A549 (cell line): ENCODE data around the gene RALA. TPM values are rescaled to one million over a fixed set of nuclear protein-coding genes. Genes with fewer than 3 reads are reported as not detected.

ENCODE experiments used
- ATAC-seq, 2 experiments: fragments of 200-7000 bp in 1 of 2; fragments of >200 bp in 1 of 2; cut with Nextera tagmentation in 1 of 2; cut with Tn5 transposase in 1 of 2; 3 replicates each; pipeline versions ENCODE4 v1.8.0 to v1.9.1; 2018 to 2020; ENCODE audit warnings: mild to moderate bottlenecking in 1 of 2, moderate library complexity in 1 of 2
- CTCF ChIA-PET: fragments of 300-600 bp; sonication (Branson Sonifier 250); formaldehyde crosslinking; extraction: SDS; loops from one replicate; lab custom pipeline; 2021; ENCODE audit warnings: antibody characterized with exemption, inconsistent platforms; lab: Yijun Ruan, JAX
- POLR2A ChIA-PET: fragments of 350-600 bp; formaldehyde crosslinking; extraction: SDS; loops from one replicate; lab custom pipeline; 2021; ENCODE audit warnings: antibody characterized with exemption, inconsistent platforms; lab: Yijun Ruan, JAX
- DNase-seq, 2 experiments: peaks; one replicate each; pipeline versions ENCODE4 v3.0.0 to v3.0.0-alpha.2; 2011 to 2016; ENCODE audit warnings: low read depth in 1 of 2, low spot score in 1 of 2
- FAIRE-seq: peaks from 2 replicates; lab custom pipeline; 2011; peaks lifted over from hg19 to GRCh38; lab: Jason Lieb, UNC
- H3K27ac ChIP-seq, 2 experiments: fragments of >200 bp; sonication (Bioruptor Twin); formaldehyde crosslinking; 3 replicates each; pipeline ENCODE4 v1.5.1; 2016 to 2017
- H3K4me1 ChIP-seq: fragments of >200 bp; sonication (Bioruptor Twin); formaldehyde crosslinking; 3 replicates; pipeline ENCODE4 v1.6.1; 2016
- H3K4me2 ChIP-seq: fragments of >200 bp; sonication (Bioruptor Twin); formaldehyde crosslinking; 3 replicates; pipeline ENCODE4 v1.6.1; 2016
- H3K4me3 ChIP-seq: fragments of >200 bp; sonication (Bioruptor Twin); formaldehyde crosslinking; 3 replicates; pipeline ENCODE4 v1.5.1; 2016
- H3K9me3 ChIP-seq: fragments of >200 bp; sonication (Bioruptor Twin); formaldehyde crosslinking; 3 replicates; pipeline ENCODE4 v1.6.1; 2016
- CBX8 ChIP-seq: fragments of 200-600 bp; sonication (generic); IDR thresholded peaks from 2 replicates; pipeline ENCODE4 v1.6.1; 2016
- CEBPB ChIP-seq, 2 experiments: fragments of >200 bp in 1 of 2; sonication (Bioruptor Twin) in 1 of 2; formaldehyde crosslinking in 1 of 2; IDR thresholded peaks; 2 replicates each; pipeline ENCODE4 v1.6.1; 2012 to 2016
- CHD2 ChIP-seq: fragments of 150-350 bp; IDR thresholded peaks from 2 replicates; pipeline ENCODE4 v1.6.1; 2014; ENCODE audit warnings: low read length; ENCODE audit not compliant: partially characterized antibody
- E2F6 ChIP-seq: IDR thresholded peaks from 2 replicates; pipeline ENCODE4 v1.6.1; 2012; ENCODE audit warnings: low read depth, borderline replicate concordance
- ELK1 ChIP-seq: fragments of 150-350 bp; IDR thresholded peaks from 2 replicates; pipeline ENCODE4 v1.6.1; 2014; ENCODE audit warnings: low read depth, mild to moderate bottlenecking, low read length
- EP300 ChIP-seq, 2 experiments: fragments of >200 bp; sonication (Bioruptor Twin); formaldehyde crosslinking; IDR thresholded peaks; 2 replicates in 1 of 2; 3 replicates in 1 of 2; pipeline ENCODE4 v1.6.1; 2016 to 2017
- ESRRA ChIP-seq: fragments of 150-350 bp; IDR thresholded peaks from 2 replicates; pipeline ENCODE4 v1.6.1; 2014; ENCODE audit warnings: mild to moderate bottlenecking, low read length, borderline replicate concordance
- GATA3 ChIP-seq: IDR thresholded peaks from 2 replicates; pipeline ENCODE4 v1.6.1; 2012; ENCODE audit warnings: borderline replicate concordance
- HDAC2 ChIP-seq: fragments of 200-600 bp; sonication (generic); IDR thresholded peaks from 2 replicates; pipeline ENCODE4 v1.6.1; 2016
- HES2 ChIP-seq: fragments of >200 bp; sonication (Bioruptor Twin); formaldehyde crosslinking; IDR thresholded peaks from 2 replicates; pipeline ENCODE4 v1.6.1; 2016
- HEYL ChIP-seq: fragments of 250-450 bp; sonication (Bioruptor Pico); IDR thresholded peaks from 2 replicates; pipeline ENCODE4 v1.8.0; 2021; ENCODE audit warnings: mild to moderate bottlenecking, moderate library complexity
- HOXA7 ChIP-seq: fragments of 250-450 bp; sonication (Bioruptor Pico); IDR thresholded peaks from 2 replicates; pipeline ENCODE4 v1.5.0; 2020; ENCODE audit warnings: mild to moderate bottlenecking, moderate library complexity
- HOXB5 ChIP-seq: fragments of 250-450 bp; sonication (Bioruptor Pico); IDR thresholded peaks from 2 replicates; pipeline ENCODE4 v1.5.0; 2020; ENCODE audit warnings: mild to moderate bottlenecking, moderate library complexity
- MAX ChIP-seq: IDR thresholded peaks from 2 replicates; pipeline ENCODE4 v1.6.1; 2012
- MAZ ChIP-seq: fragments of 150-350 bp; IDR thresholded peaks from 2 replicates; pipeline ENCODE4 v1.6.1; 2014; ENCODE audit warnings: antibody characterized with exemption, low read depth, low read length, borderline replicate concordance
- MYC ChIP-seq: IDR thresholded peaks from 2 replicates; pipeline ENCODE4 v1.6.1; 2012; ENCODE audit warnings: mild to moderate bottlenecking, inconsistent platforms, low read length, improper control_type of control experiment, borderline replicate concordance
- PBX3 ChIP-seq: IDR thresholded peaks from 2 replicates; pipeline ENCODE4 v1.6.1; 2012
- POLR2A ChIP-seq: IDR thresholded peaks from 2 replicates; pipeline ENCODE4 v1.6.1; 2012; ENCODE audit warnings: mild to moderate bottlenecking, low read length
- POLR2AphosphoS2 ChIP-seq: conservative IDR thresholded peaks from 2 replicates; pipeline ENCODE4 v1.6.1; 2012; ENCODE audit warnings: low read length, improper control_type of control experiment, inconsistent platforms
- RAD21 ChIP-seq, 2 experiments: fragments of >200 bp in 1 of 2; sonication (Bioruptor Twin) in 1 of 2; formaldehyde crosslinking in 1 of 2; IDR thresholded peaks in 1 of 2; conservative IDR thresholded peaks in 1 of 2; 2 replicates in 1 of 2; 3 replicates in 1 of 2; pipeline ENCODE4 v1.6.1; 2012 to 2018; ENCODE audit warnings: inconsistent platforms in 1 of 2
- RCOR1 ChIP-seq: fragments of 150-350 bp; IDR thresholded peaks from 2 replicates; pipeline ENCODE4 v1.6.1; 2014; ENCODE audit warnings: antibody characterized with exemption, low read length, low read depth
- REST ChIP-seq: fragments of 200-600 bp; sonication (generic); IDR thresholded peaks from 2 replicates; pipeline ENCODE4 v1.6.1; 2016; ENCODE audit warnings: antibody characterized with exemption, mild to moderate bottlenecking, moderate library complexity
- RNF2 ChIP-seq: fragments of 200-600 bp; sonication (generic); IDR thresholded peaks from 2 replicates; pipeline ENCODE4 v1.6.1; 2016; ENCODE audit warnings: low read depth, mild to moderate bottlenecking, antibody characterized with exemption, moderate library complexity, borderline replicate concordance
- SMC3 ChIP-seq: fragments of >200 bp; sonication (Bioruptor Twin); formaldehyde crosslinking; IDR thresholded peaks from 3 replicates; pipeline ENCODE4 v1.6.1; 2018; ENCODE audit warnings: inconsistent platforms
- TP53 ChIP-seq: fragments of 250-450 bp; sonication (Bioruptor Pico); IDR thresholded peaks from 2 replicates; pipeline ENCODE4 v1.5.0; 2021; ENCODE audit warnings: mild to moderate bottlenecking, moderate library complexity
- ZSCAN20 ChIP-seq: fragments of 250-450 bp; sonication (Bioruptor Pico); IDR thresholded peaks from 2 replicates; pipeline ENCODE4 v1.8.0; 2022; ENCODE audit warnings: mild to moderate bottlenecking, moderate library complexity
- WGBS: methylation state at CpG from one replicate; pipeline ENCODE4 v1.1.6; 2017; ENCODE audit errors: missing lambda C conversion rate; 5-methylcytosine and 5-hydroxymethylcytosine counted together
- polyA plus RNA-seq, 4 experiments: library from polyadenylated mRNA; depleted of rRNA in 3 of 4; stranded (reverse); fragments of >200 nt; fragmentation: RNase III in 1 of 4; extraction: RNeasy Plus Mini Kit Qiagen cat#74134 plus additional on column Dnase treatment in 1 of 4; gene quantifications; 2 replicates in 3 of 4; 3 replicates in 1 of 4; pipeline ENCODE4 v1.2.3, GENCODE V29; 2011 to 2017

The RALA gene
- polyA plus RNA-seq, 2 of the 4 experiments (the other 2 are of a cell fraction), result 30.1 to 43.7 TPM

- POLR2A ChIA-PET, result no interaction called here
- CTCF ChIA-PET, result no interaction called here
- Histone ChIP-seq H3K27ac (no peak overlapping the region), H3K4me1 (no peaks in the 10 kb centered on the region; the same call in 2 of the 3 replicates), H3K4me3 (no peak overlapping the region), H3K4me2 (no peak overlapping the region), H3K9me3 (no peaks in the 10 kb centered on the region)
- TF ChIP-seq SMC3 (no peak), E2F6 (no peak), CEBPB (IDR thresholded peaks at IDR 0.05) (no peak), HOXA7 (CRISPR knock-in tag) (no peak), ELK1 (no peak), RNF2 (no peak), HEYL (CRISPR knock-in tag) (no peak), ZSCAN20 (CRISPR knock-in tag) (no peak), MAZ (no peak), MAX (no peak), REST (no peak), CHD2 (no peak), GATA3 (no peak), HDAC2 (no peak), CBX8 (no peak), HES2 (no peak)
- ATAC-seq (no peak), FAIRE-seq (no peak), DNase-seq (no peak)
- 96% methylated on average over 1 of the region's 1 CpG for WGBS
Observed at GRCh38 chr7:39634478-39634805, 11.1 kb downstream of the RALA start.

- CTCF ChIA-PET, result interaction anchor here (1.3 kb wide), 1 partner anchor 57 kb away, joined by 4 read pairs; no protein-coding TSS in a partner anchor
- TF ChIP-seq HOXB5 (CRISPR knock-in tag) (no peak), HES2 (no peak), POLR2A (no peak), EP300 (IDR thresholded peaks at IDR 0.05) (no peak), RAD21 (conservative IDR thresholded peaks at IDR 0.05 in 1 of 2, IDR thresholded peaks at IDR 0.05 in 1 of 2) (no peak), RCOR1 (no peak), MAZ (no peak), ZSCAN20 (CRISPR knock-in tag) (no peak), TP53 (CRISPR knock-in tag) (no peak), POLR2AphosphoS2 (no peak), PBX3 (no peak), REST (no peak), ESRRA (no peak), MYC (no peak)
Observed at GRCh38 chr7:39637400-39637799, 14.0 kb downstream of the RALA start.

More at GRCh38 chr7:39637400-39637799, 14.0 kb downstream of the RALA start:
- H3K4me1 ChIP-seq, result no peaks in the 10 kb centered on the region; the same call in 2 of the 3 replicates
- H3K4me3 ChIP-seq, result no peak overlapping the region
- POLR2A ChIA-PET, result no interaction called here
- no peak overlapping the region for H3K4me2 ChIP-seq
- FAIRE-seq (no peak), ATAC-seq (no peak), DNase-seq (no peak)
- H3K9me3 ChIP-seq, result no peaks in the 10 kb centered on the region
- H3K27ac ChIP-seq, result no peak overlapping the region
